Brain microvascular endothelial cell (primary cell): ENCODE measurements around the gene GSK3B.

Experiments used
- DNase-seq: peaks from one replicate; pipeline ENCODE4 v3.0.0-alpha.2; 2020
- H3K27ac ChIP-seq: fragments of 250-450 bp; sonication (Bioruptor Pico); 2 replicates; pipeline ENCODE4 v1.5.1; 2020; ENCODE audit warnings: mild to moderate bottlenecking, moderate library complexity
- H3K27me3 ChIP-seq: fragments of 250-450 bp; sonication (Bioruptor Pico); replicated peaks from 2 replicates; pipeline ENCODE4 v1.5.1; 2020; ENCODE audit warnings: mild to moderate bottlenecking
- H3K36me3 ChIP-seq: fragments of 250-450 bp; sonication (Bioruptor Pico); replicated peaks from 2 replicates; pipeline ENCODE4 v1.5.1; 2020; ENCODE audit warnings: mild to moderate bottlenecking
- H3K4me3 ChIP-seq: 2 replicates; pipeline ENCODE4 v1.5.1; 2011; ENCODE audit warnings: low read depth, mild to moderate bottlenecking, control low read depth, low read length, moderate library complexity
- CTCF ChIP-seq: IDR thresholded peaks from 2 replicates; pipeline ENCODE4 v1.5.1; 2011; ENCODE audit warnings: low read depth, mild to moderate bottlenecking, moderate library complexity, low read length, control low read depth, inconsistent platforms; ENCODE audit errors: missing control alignments
- in situ Hi-C: cut with HindIII; loops from 2 replicates; pipeline ENCODE4 v1.10.0; 2017; ENCODE audit warnings: low sequenced_read_pairs, low pct_ligation_motif_present

The GSK3B gene

GRCh38 chr3:119873646-119874045, 220.6 kb downstream of the GSK3B start:
- Histone ChIP-seq H3K27ac (no peak overlapping the region), H3K27me3 (no peaks in the 10 kb centered on the region), H3K36me3 (no peaks in the 10 kb centered on the region), H3K4me3 (no peak overlapping the region)
- DNase-seq: no peak
- TF ChIP-seq CTCF: no peak
- in situ Hi-C loops: no loop called here

- no peak overlapping the region for H3K27ac ChIP-seq
- no peak overlapping the region for H3K4me3 ChIP-seq
- H3K36me3 ChIP-seq: no peaks in the 10 kb centered on the region
- no peak for TF ChIP-seq CTCF
- in situ Hi-C loops: no loop called here
- H3K27me3 ChIP-seq: no peaks in the 10 kb centered on the region
- DNase-seq: no peak
Observed at GRCh38 chr3:119872773-119873172, 221.5 kb downstream of the GSK3B start.

- no peaks in the 10 kb centered on the region for H3K27me3 ChIP-seq
- in situ Hi-C loops: no loop called here
- no peak overlapping the region for H3K27ac ChIP-seq
- DNase-seq: no peak
- no peak for TF ChIP-seq CTCF
- H3K36me3 ChIP-seq: no peaks in the 10 kb centered on the region
- H3K4me3 ChIP-seq: no peak overlapping the region
Observed at GRCh38 chr3:119871571-119871970, 222.7 kb downstream of the GSK3B start.

GRCh38 chr3:119870512-119870911, 223.7 kb downstream of the GSK3B start:
- Histone ChIP-seq H3K36me3 (no peaks in the 10 kb centered on the region), H3K27me3 (no peaks in the 10 kb centered on the region), H3K27ac (no peak overlapping the region), H3K4me3 (no peak overlapping the region)
- TF ChIP-seq CTCF: no peak
- in situ Hi-C loops: no loop called here
- no peak for DNase-seq

- Histone ChIP-seq H3K36me3 (peaks cover 8% of the 10 kb centered on the region), H3K27ac (no peak overlapping the region), H3K4me3 (no peak overlapping the region), H3K27me3 (no peaks in the 10 kb centered on the region)
- no peak for TF ChIP-seq CTCF
- DNase-seq: no peak
- in situ Hi-C loops: no loop called here
Observed at GRCh38 chr3:119864476-119864875, 229.8 kb downstream of the GSK3B start.

GRCh38 chr3:119862616-119863015, 231.6 kb downstream of the GSK3B start:
- H3K27me3 ChIP-seq: no peaks in the 10 kb centered on the region
- H3K4me3 ChIP-seq: no peak overlapping the region
- DNase-seq: no peak
- in situ Hi-C loops: no loop called here
- no peak for TF ChIP-seq CTCF
- H3K36me3 ChIP-seq: peaks cover 18% of the 10 kb centered on the region
- no peak overlapping the region for H3K27ac ChIP-seq
